GM19328 (cell line): ENCODE data around the gene YJU2.
"Not testable (repeated sequence)": the region's sequence is repeated elsewhere in the genome, so short reads cannot be mapped to it uniquely, and the experiment has no call there.

Experiments
- ATAC-seq: cut with Tn5 transposase; IDR thresholded peaks from one replicate; pipeline ENCODE4 v1.9.1; 2021; ENCODE audit warnings: mild to moderate bottlenecking, moderate library complexity; ENCODE audit not compliant: unreplicated experiment

The YJU2 gene

GRCh38 chr19:4246767-4247593 lies at the start of gene YJU2:
Gene YJU2, plus strand, starts transcription at chr19:4247080. Its CDS starts 67 bp downstream, at chr19:4247147.
- ATAC-seq = peak; percentile 77

- ATAC-seq = no peak
These were observed 49.7 kb upstream of the YJU2 start for GRCh38 chr19:4197228-4197624.

GRCh38 chr19:4197625-4198466 lies 49.0 kb upstream of the YJU2 start:
- no peak for ATAC-seq

GRCh38 chr19:4198467-4199126 lies 48.3 kb upstream of the YJU2 start:
- no peak for ATAC-seq

GRCh38 chr19:4199699-4200293 lies 47.1 kb upstream of the YJU2 start:
- no peak for ATAC-seq

GRCh38 chr19:4200940-4201542 lies 45.8 kb upstream of the YJU2 start:
- no peak for ATAC-seq

GRCh38 chr19:4201798-4202197 lies 45.1 kb upstream of the YJU2 start:
- ATAC-seq = no peak

- ATAC-seq = no peak
These were observed 39.9 kb upstream of the YJU2 start for GRCh38 chr19:4206818-4207484.

- ATAC-seq = no peak
These were observed 38.3 kb upstream of the YJU2 start for GRCh38 chr19:4208385-4209094.

GRCh38 chr19:4210166-4210731 lies 36.6 kb upstream of the YJU2 start:
- no peak for ATAC-seq

- no peak for ATAC-seq
These were observed 33.8 kb upstream of the YJU2 start for GRCh38 chr19:4213116-4213515.

GRCh38 chr19:4215807-4216206 lies 31.1 kb upstream of the YJU2 start:
- ATAC-seq = no peak

- ATAC-seq = no peak
These were observed 30.0 kb upstream of the YJU2 start for GRCh38 chr19:4216846-4217245.

- ATAC-seq = no peak
These were observed 29.2 kb upstream of the YJU2 start for GRCh38 chr19:4217429-4218264.

- ATAC-seq = not testable (repeated sequence)
These were observed 28.4 kb upstream of the YJU2 start for GRCh38 chr19:4218523-4218922.

GRCh38 chr19:4220188-4220587 lies 26.7 kb upstream of the YJU2 start:
- ATAC-seq = no peak

GRCh38 chr19:4224470-4224869 lies 22.4 kb upstream of the YJU2 start:
- ATAC-seq = no peak

GRCh38 chr19:4225885-4226284 lies 21.0 kb upstream of the YJU2 start:
- no peak for ATAC-seq
